Loucy (cell line): Measurements from ENCODE around the gene GALNT18.

Source experiments
- H2AFZ ChIP-seq: fragments of 200-600 bp; sonication (generic); 2 replicates; pipeline ENCODE4 v1.6.0; 2016; ENCODE audit warnings: antibody characterized with exemption, mild to moderate bottlenecking, low read length, moderate library complexity
- H3F3A ChIP-seq: fragments of 200-600 bp; 2 replicates; pipeline ENCODE4 v1.6.0; 2016; ENCODE audit warnings: antibody characterized with exemption, low read depth, mild to moderate bottlenecking
- H3K27me3 ChIP-seq: fragments of 200-600 bp; sonication (generic); 2 replicates; pipeline ENCODE4 v1.6.1; 2014; ENCODE audit warnings: low read length, mild to moderate bottlenecking; ENCODE audit not compliant: insufficient read depth, poor library complexity, severe bottlenecking
- H3K36me3 ChIP-seq: fragments of 200-600 bp; sonication (generic); 2 replicates; pipeline ENCODE4 v1.6.1; 2016; ENCODE audit warnings: low read length; ENCODE audit not compliant: insufficient read depth
- H3K4me1 ChIP-seq: fragments of 200-600 bp; sonication (generic); 2 replicates; pipeline ENCODE4 v1.5.1; 2014; ENCODE audit warnings: low read length, mild to moderate bottlenecking; ENCODE audit not compliant: insufficient read depth, poor library complexity, severe bottlenecking
- H3K4me2 ChIP-seq: fragments of 200-600 bp; sonication (generic); 2 replicates; pipeline ENCODE4 v1.6.0; 2014; ENCODE audit warnings: antibody characterized with exemption, low read length, low read depth, mild to moderate bottlenecking; ENCODE audit not compliant: poor library complexity, severe bottlenecking
- H3K4me3 ChIP-seq: fragments of 200-600 bp; sonication (generic); 2 replicates; pipeline ENCODE4 v1.5.1; 2014; ENCODE audit warnings: low read length, mild to moderate bottlenecking, mixed read lengths; ENCODE audit not compliant: poor library complexity, severe bottlenecking
- H3K79me2 ChIP-seq: fragments of 200-600 bp; sonication (generic); 2 replicates; pipeline ENCODE4 v1.6.1; 2014; ENCODE audit warnings: low read length; ENCODE audit not compliant: insufficient read depth
- H3K9ac ChIP-seq: fragments of 200-600 bp; sonication (generic); 2 replicates; pipeline ENCODE4 v1.6.0; 2014; ENCODE audit warnings: mild to moderate bottlenecking, low read depth, low read length, moderate library complexity; ENCODE audit not compliant: poor library complexity, severe bottlenecking
- H3K9me2 ChIP-seq: fragments of 200-600 bp; sonication (generic); replicated peaks from 2 replicates; pipeline ENCODE4 v1.6.1; 2016; ENCODE audit warnings: low read depth, low read length, mixed read lengths
- H3K9me3 ChIP-seq: fragments of 200-600 bp; sonication (generic); 2 replicates; pipeline ENCODE4 v1.6.1; 2014; ENCODE audit warnings: mild to moderate bottlenecking, antibody characterized with exemption, low read length, low read depth; ENCODE audit not compliant: insufficient read depth
- H4K20me1 ChIP-seq: fragments of 200-600 bp; sonication (generic); 2 replicates; pipeline ENCODE4 v1.6.0; 2014; ENCODE audit warnings: antibody characterized with exemption, low read length, mild to moderate bottlenecking; ENCODE audit not compliant: insufficient read depth, poor library complexity, severe bottlenecking
- CTCF ChIP-seq: fragments of 200-600 bp; sonication (generic); conservative IDR thresholded peaks from 2 replicates; pipeline ENCODE4 v1.5.1; 2014; ENCODE audit warnings: mild to moderate bottlenecking, antibody characterized with exemption, low read length
- EZH2phosphoT487 ChIP-seq: fragments of 200-600 bp; IDR thresholded peaks from 2 replicates; pipeline ENCODE4 v1.6.1; 2018; ENCODE audit warnings: antibody characterized with exemption, mild to moderate bottlenecking, moderate library complexity, borderline replicate concordance

Gene GALNT18

DNA sequence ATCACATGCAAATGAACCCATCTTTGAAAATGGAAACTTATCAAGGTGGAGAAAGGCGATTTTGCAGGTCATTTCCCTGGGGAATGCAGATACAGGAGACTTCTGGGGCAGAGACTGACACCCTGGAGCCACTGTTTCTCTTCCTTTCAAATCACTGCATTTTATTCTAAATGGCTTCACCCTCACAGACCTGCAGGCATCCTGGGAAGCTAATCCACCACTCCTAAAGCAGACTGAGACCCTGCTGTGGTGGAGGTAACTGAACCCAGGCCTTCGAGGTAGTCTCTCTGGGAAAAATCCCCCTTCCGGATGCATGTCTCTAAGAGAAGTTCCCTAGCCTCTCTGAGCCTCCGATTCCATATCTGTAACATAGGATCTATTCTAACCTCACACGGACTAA lies 247.9 kb downstream of the GALNT18 start:
- no peaks in the 10 kb centered on the region for H3K9me3 ChIP-seq
- H4K20me1 ChIP-seq: no peaks in the 10 kb centered on the region
- H3K27me3 ChIP-seq: no peaks in the 10 kb centered on the region
- H3F3A ChIP-seq: no peaks in the 10 kb centered on the region
- no peaks in the 10 kb centered on the region for H3K36me3 ChIP-seq
- H2AFZ ChIP-seq: no peak overlapping the region
- no peak overlapping the region for H3K4me2 ChIP-seq
- H3K4me3 ChIP-seq: no peak overlapping the region
- no peaks in the 10 kb centered on the region for H3K9me2 ChIP-seq
- TF ChIP-seq EZH2phosphoT487 (no peak), CTCF (no peak)
- no peak overlapping the region for H3K9ac ChIP-seq
- no peaks in the 10 kb centered on the region for H3K79me2 ChIP-seq
- H3K4me1 ChIP-seq: no peaks in the 10 kb centered on the region

- Histone ChIP-seq H3K4me3 (no peak overlapping the region), H3K27me3 (no peaks in the 10 kb centered on the region), H2AFZ (no peak overlapping the region), H3K9ac (no peak overlapping the region), H4K20me1 (no peaks in the 10 kb centered on the region), H3K9me2 (no peaks in the 10 kb centered on the region), H3K9me3 (no peaks in the 10 kb centered on the region), H3K4me1 (no peaks in the 10 kb centered on the region), H3K4me2 (no peak overlapping the region), H3K36me3 (no peaks in the 10 kb centered on the region), H3F3A (no peaks in the 10 kb centered on the region), H3K79me2 (no peaks in the 10 kb centered on the region)
- TF ChIP-seq EZH2phosphoT487 (no peak), CTCF (no peak)
These were observed 249.3 kb downstream of the GALNT18 start for GRCh38 chr11:11372461-11372860.

- Histone ChIP-seq H3K4me1 (no peaks in the 10 kb centered on the region), H3K9me3 (no peaks in the 10 kb centered on the region), H3K27me3 (no peaks in the 10 kb centered on the region), H3K4me3 (no peak overlapping the region), H3F3A (no peaks in the 10 kb centered on the region), H3K4me2 (no peak overlapping the region), H3K36me3 (no peaks in the 10 kb centered on the region), H3K9ac (no peak overlapping the region), H2AFZ (no peak overlapping the region), H4K20me1 (no peaks in the 10 kb centered on the region), H3K9me2 (no peaks in the 10 kb centered on the region), H3K79me2 (no peaks in the 10 kb centered on the region)
- no peak for TF ChIP-seq CTCF
- no peak for TF ChIP-seq EZH2phosphoT487
These were observed 250.9 kb downstream of the GALNT18 start for GRCh38 chr11:11370962-11371303.
